GM19351 (cell line): ENCODE data around the gene KCNK13.
"Not testable (repeated sequence)": the region's sequence is repeated elsewhere in the genome, so short reads cannot be mapped to it uniquely, and the experiment has no call there.

Experiments used
- ATAC-seq: cut with Tn5 transposase; IDR thresholded peaks from one replicate; pipeline ENCODE4 v1.9.1; 2021; ENCODE audit warnings: mild to moderate bottlenecking, moderate library complexity; ENCODE audit not compliant: unreplicated experiment

KCNK13 gene

DNA sequence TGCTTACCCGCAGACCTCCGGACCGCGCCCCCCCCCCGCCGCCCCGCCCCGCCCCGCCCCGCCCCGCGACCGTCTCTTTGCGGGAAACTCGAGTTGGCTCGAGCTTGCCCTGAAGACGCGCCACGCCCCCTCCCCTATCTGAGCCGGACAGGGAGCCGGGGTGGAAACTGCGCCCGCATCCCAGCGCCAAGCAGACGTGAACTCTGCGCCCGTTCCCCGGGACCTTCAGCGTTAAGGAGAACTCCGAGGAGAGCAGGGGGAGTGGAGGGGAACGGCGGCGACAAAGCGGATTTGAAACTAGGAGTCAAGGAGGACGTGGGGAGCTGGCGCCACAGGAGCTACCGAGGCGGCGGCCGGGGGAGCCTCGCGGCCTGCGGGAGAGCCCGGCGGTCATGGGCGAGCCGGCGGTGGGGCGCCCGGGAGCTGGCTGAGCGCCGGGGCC, at the start of gene KCNK13:
Gene KCNK13, plus strand, starts transcription at position 310 of the 442 bp plus-strand sequence. CDS start 212 bp downstream, outside the sequence.
- ATAC-seq, result no peak

DNA sequence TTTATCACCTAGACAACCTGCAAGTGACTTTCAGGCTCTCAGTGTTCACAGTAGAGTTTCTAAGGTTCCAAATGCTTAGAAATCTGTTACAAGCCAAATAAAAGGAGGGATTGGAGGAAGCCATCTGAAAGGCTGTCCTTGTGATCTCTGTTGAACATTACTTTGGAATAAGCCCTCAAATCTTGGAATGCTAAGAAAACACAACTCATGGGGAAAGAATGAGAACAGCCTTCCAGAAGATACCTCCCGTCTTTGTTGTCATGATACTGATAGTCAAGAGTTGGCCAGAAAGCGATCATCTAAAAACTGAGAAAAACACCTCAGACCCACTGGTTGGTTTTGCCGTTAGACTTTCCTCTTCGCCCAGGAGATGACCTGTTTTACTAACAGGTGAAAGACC, 44.4 kb upstream of the KCNK13 start:
- no peak for ATAC-seq

DNA sequence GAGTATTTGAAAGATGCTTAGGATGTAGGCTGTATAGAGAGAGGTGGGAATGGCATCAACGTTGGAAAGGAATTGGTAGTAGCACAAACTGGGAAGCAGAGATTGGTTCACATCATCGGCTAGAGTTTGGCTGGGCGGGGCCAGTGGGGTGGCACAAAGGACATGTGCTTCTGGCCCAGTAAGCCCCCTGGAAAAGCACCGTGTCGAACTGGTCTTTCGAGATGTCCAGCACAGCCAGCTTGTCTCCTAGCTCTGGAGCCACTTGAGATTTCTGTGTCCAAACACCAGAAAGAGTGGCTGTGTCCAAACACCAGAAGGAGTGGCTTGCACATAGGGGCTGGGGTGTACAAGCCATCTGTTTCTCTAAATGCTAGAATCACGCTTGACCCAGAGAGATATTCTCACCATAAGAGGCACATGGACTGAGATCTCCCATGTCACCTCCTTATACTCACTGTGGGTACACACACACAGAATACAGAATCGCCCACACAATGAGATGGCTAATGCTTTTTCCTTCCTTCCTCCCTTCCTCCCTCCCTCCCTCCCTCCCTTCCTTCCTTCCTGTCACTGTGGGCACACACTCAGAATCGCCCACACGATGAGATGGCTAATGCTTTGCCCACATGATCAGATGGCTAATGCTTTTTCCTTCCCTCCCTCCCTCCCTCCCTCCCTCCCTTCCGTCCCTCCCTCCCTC, 41.8 kb upstream of the KCNK13 start:
- no peak for ATAC-seq

DNA sequence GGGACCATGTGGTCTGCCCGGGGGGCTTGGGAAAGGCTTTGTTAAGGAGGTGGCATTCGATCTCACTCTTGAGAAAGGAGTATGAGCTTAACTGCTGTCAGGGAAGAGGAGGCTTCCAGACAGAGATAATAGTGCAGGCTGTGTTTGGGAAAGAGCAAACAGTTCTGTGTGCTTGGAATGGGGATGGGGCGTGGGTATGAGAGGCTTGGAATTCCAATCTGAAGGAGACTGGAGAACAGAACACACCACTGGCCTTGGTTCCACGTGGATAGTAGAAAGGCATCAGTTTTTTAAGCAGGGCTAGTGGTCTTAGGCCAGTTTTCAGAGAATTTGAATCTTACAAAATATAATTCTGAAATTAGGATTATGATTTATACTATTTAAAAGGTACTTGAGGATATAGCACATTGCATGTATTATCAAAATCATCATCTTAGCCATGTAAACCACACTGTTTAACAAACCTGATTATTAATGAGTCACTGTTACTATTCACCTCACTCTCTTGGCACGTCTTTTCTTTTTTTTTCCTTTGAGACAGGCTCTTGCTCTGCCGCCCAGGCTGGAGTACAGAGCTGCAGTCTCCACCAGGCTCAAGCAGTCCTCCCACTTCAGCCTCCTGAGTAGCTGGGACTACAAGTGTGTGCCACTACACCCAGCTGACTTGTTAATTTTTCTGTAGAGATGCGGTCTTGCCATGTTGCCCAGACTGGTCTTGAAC, 38.5 kb upstream of the KCNK13 start:
- ATAC-seq, result no peak

DNA sequence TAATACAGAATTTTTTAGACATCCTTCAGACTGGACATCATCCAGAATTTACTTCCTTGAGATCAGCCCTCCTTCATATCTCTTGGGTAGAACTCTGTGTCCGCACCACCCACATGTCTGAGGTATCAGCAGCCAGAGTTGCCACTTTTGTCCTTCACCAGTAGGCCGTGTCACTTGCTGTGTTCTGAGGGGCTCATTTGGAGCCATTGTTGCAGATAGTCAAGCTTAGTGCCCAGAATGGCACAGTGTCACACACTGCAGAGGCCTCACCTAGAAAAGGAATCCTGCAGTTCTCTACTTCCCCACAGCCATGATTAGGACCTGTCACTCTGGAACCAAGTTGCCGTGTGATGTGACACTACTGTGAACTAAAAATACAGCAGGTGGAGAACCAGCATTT, 36.9 kb upstream of the KCNK13 start:
- ATAC-seq, result no peak

DNA sequence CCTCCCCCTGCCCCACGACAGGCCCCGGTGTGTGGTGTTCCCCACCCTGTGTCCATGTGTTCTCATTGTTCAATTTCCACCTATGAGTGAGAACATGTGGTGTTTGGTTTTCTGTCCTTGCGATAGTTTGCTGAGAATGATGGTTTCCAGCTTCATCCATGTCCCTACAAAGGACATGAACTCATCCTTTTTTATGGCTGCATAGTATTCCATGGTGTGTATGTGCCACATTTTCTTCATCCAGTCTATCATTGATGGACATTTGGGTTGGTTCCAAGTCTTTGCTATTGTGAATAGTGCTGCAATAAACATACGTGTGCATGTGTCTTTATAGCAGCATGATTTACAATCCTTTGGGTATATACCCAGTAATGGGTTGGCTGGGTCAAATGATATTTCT, 35.2 kb upstream of the KCNK13 start:
- ATAC-seq, result not testable (repeated sequence)

DNA sequence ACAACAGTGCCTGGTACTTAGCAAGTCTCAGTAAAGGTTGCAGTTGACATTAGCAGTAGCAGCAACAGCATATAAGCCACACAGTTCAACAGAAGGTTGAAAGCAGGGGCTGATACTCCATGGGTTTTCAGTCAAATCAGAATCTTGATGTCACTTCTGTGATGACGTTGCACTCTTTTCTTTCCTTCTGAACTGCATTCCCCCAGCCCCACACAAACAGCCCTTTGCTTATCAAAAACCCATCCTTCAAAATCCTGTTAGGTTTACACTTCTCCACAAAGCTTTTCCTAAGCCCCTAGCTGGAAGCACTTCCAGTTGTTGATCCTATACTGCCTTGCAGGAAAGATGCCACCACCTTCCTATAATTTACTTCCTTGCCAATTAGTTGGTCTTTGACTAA, 34.0 kb upstream of the KCNK13 start:
- ATAC-seq, result no peak

DNA sequence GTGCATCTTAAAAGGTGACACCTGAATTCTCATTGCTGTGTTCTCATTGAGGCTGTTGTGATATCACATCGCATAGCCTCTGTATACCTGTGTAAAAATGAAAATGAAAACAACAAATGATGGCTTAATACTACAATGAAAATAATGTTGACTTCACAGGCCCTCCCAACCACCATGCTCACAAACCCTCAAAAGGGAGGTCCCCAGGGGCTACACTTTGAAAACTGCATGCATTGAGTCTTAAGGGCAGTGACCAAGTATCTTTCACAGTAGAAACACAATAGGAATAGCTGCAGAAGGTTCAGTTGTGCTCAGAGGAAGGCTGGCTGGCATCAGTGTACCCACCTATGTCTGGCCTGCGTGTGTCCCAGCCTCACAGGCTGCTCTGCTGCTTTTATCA, 27.6 kb upstream of the KCNK13 start:
- ATAC-seq, result no peak

DNA sequence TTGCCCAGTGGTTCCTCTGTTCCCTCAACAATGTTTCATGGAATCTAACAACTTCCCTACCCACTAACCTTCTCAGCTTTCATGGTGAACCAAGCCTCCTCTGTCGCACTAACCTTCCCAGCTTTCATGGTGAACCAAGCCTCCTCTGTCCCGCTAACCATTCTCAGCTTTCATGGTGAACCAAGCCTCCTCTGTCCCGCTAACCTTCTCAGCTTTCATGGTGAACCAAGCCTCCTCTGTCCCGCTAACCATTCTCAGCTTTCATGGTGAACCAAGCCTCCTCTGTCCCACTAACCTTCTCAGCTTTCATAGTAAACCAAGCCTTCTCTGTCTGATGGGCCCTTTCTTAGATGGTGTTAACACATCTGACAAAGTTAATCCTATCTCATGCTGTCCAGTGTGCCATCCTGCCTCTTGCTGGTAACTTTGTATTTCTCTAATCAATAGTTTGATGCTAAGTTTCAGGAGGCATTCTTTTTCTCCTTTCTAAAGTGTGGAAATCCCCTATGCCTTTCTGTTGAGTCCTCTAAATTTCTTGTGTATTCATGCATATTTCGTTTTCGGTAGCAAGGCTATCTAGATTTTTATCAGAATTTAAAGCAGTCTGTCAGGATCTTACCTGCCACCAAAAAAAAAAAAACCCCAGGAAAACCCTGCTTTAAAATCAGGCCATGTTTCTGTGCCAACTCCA, 26.8 kb upstream of the KCNK13 start:
- no peak for ATAC-seq

DNA sequence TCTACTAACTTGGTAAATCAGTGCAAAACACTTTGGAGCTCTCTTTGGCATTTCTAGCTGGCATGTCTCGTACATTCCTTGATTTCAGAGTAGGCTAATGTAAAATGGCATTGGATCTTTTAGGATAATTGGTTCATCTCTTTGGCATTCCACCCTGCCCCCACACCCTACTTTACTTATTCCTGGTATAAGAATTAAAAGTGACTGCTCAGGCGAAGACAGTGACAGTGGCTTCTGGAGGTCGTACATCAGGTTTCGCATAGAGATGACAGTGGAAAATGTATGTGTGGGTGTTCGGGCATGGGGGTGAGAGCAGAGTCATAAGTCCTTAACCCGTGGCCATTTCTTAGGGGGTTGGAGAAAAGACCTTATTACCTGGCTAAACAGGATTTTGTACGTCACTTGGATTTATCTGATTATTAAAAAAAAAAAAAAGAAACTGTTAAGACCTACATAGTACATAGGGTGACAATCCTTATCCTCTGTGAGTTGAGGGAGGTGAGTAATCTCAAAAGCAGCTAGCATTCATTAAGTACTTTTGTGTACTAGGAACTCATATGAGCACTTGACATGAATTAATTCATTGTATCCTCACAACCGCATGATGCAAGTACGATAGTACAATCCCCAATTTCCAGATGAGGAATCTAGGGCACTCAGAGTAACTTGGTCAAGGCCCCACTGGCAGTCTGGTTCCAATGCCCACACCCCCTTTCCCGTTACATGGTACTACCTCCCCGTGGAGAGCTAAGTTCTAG, 22.4 kb upstream of the KCNK13 start:
- no peak for ATAC-seq

DNA sequence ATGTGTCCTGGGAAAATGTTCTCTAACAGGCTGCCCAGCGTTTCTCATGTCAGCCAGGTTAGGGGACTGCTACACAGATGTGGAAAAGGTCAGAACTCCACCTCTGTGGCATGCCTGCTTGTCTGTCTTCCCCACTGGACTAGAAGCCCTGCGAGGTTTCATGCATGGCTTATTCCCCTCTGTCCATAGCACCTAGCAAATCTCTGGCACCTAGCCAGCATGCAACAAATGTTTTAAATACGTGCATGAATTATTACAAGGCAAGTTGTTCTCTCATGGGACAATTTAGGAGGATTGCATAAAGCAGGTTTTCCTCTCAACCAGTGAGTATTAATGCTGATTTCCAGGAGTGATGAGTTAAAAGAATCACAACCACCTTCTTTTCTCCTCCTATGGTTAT, 21.4 kb upstream of the KCNK13 start:
- ATAC-seq, result no peak

DNA sequence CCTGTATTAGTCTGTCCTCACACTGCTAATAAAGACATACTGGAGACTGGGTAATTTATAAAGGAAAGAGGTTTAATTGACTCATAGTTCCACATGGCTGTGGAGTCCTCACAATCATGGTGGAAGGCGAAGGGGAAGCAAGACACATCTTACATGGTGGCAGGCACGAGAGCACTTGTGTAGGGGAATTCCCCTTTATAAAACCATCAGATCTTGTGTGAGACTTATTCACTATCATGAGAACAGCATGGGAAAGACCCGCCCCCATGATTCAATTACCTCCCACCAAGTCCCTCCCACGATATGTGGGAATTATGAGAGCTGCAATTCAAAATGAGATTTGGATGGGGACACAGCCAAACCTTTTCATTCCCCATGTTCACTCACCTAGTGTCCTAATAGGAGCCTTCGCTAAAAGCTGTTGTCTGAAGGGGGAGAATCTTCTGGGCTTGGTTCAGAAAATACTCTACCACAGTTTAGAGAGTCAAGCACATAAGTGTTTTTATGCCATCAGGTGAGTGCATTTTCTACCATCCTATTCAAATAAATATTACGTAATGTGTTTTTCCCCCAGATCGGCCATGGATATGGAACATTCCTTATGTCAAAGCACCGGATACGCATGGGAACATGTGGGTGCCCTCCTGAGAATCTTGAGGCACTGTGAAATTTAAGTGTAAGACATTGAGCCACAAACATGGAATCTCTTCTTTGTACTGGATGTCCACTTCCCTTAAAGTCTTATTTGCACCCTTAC, 19.1 kb upstream of the KCNK13 start:
- no peak for ATAC-seq

DNA sequence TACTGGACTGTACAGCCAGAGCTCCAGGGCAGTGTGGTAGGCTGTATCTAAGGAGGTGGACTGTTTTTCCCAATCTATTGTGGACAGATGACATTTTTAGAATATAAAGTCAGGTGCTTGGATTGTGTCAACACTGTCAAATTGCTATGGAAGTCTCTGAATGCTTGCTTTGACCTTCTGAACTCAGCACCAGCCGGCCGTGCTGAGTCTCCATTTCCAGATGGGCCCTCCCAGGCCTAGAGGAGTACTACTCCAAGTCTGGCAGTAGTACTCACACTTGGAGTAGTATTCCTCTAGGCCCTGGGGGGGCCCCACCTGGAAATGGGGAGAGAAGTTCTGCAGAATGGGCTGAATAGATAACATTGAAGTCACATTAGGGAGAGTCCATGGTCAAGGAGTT, 16.2 kb upstream of the KCNK13 start:
- ATAC-seq, result no peak

DNA sequence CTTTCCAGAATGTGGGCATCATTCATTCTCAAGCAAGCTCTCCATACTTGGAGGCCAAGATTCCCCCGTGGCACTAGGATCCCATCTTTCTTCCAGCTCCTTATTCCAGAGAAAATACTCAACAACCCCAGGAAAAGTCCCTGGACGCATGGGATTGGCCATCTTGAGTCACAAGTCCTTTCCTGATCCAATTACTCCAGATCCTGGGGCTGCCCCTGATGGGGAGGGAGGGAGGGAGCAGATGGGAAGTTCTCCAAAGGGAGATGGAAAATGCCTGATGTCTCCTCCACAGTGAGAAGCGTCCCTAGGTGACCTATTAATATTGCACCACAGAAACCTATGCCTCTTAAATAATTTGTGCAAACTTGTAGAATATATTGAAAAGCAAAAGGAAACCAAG, 12.4 kb upstream of the KCNK13 start:
- no peak for ATAC-seq

DNA sequence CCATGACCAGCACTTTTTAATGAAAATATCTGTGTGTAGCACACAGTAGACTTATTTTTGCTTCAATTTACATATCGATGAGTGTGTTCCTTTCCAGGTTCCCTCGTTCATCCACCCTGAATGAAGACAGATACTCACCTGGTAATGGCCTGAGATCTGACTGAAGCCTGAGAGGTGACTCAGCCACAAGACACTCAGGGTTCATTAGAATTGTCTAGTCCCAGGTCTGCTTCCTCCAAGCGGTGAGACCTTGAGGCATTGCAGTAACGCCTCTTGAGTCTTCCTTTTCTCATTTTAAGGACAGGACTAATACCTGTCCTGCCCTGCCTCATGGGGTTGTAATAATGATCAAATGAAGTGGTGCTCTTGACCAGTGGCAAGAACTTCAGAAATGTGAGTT, 11.5 kb upstream of the KCNK13 start:
- no peak for ATAC-seq

DNA sequence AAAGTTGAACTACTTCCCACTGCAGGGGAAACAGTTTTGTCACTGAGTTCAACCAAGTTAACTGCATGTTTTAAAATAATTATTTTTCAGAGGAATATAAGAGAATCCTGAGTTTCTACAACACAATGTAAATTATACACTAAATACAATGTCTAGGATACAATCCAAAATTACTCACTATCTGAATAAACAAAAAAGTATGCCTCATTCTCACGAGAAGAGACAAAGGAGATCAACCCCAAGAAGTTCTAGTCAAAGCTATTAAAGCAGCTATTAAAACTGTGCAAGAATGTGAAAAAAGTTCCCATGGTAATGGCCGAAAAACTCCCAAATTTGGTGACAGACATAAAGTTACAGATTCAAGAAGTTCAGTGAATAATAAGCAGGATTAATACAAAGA, 8.8 kb upstream of the KCNK13 start:
- ATAC-seq, result no peak

DNA sequence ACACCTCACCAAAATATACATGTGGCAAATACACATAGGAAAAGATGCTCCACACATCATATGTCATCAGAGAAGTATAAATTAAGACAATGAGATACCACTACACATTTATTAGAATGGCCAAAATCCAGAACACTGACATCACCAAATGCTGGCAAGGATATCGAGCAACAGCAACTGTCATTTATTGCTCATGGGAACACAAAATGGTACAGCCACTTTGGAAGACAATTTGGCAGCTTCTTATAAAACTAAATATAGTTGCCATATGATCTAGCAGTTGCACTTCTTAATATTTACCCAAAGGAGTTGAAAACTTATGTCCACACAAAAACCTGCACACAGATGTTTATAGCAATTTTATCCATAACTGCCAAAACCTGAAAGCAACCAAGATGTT, 7.0 kb upstream of the KCNK13 start:
- ATAC-seq, result no peak

DNA sequence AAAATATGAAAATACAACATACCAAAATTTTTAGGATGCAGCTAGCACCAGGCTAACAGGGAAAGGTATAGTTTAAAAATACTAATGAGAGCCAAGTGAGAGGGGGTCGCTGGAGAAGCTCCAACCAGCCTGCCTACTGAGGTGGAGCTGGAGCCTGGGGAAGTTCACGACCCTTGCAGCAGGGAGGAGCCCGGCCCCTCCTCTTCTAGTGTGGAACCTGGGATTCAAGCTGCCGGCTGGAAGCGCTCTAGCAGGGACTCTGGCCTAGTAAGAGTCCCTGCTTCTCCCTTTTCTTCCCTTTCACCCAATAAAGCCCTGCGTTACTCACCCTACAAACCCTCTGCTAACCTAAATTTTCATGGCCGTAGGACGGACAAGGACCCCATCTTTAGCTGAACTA, 5.0 kb upstream of the KCNK13 start:
- ATAC-seq, result no peak

DNA sequence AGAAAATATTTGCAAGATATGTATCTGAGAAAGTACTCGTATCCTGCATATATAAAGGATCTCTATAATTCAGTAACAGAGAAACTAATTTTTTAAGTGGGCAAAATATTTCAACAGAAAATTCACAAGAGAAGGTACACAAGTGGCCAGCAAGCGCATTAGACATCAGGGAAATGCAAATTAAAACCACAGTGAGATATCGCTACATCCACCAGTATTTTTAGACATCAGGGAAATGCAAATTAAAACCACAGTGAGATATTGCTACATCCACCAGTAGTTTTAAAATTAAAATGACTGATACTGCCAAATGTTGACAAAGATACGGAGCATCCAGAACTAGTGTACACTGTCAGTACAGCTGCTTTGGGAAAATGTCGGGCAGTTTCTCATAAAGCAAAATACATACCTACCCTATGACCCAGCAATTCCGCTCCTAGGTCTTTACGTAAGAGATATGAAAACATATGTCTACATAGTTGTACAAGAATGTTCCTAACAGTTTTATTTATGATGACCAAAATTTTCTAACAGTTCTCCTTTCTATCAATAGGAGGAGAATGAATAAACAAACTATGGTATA, 2.8 kb upstream of the KCNK13 start:
- no peak for ATAC-seq

DNA sequence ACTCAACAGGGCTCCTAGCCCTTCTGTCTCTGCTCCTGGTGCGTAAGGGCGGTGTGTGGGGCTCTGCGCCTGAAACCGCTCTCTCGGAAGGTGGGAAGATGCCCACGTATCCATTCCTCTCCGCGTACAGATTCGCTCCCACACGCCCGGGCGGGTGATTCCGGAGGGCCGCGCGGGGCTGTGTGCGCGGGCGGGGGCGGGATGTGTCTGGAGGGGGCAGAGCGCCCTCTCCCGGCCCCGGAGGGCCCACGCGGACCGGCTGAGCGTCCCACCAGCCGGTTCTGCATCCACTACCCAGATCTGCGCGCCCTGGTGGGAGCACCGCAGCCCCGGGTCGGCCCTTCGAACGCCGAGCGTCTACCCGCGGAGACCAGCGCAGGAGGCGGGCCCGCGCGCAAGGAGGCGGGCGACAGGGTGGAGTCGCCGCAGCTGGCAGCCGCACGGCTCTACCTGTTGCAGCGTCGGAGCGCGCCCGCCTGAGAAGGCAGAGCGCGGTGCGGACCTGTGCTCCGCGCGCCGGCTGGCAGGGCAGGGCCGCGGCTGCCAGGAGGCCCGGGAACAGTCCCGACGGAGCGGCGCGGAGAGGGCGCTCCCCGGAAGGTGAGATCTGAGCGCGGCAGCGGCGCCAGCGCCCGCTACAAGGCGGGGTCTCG, 1.4 kb upstream of the KCNK13 start:
- ATAC-seq, result peak; percentile 61
